PFSK-1 (cell line): ENCODE data around the gene SLC29A1. TPM values are rescaled to one million over a fixed set of nuclear protein-coding genes. Genes with fewer than 3 reads are reported as not detected.

Source experiments
- FOXP2 ChIP-seq: optimal IDR thresholded peaks from 2 replicates; pipeline ENCODE3; 2011; ENCODE audit warnings: borderline replicate concordance, control low read depth, inconsistent platforms; ENCODE audit not compliant: insufficient read depth; ENCODE audit errors: extremely low read length, extremely low read depth
- POLR2AphosphoS5 ChIP-seq: IDR thresholded peaks from 2 replicates; pipeline ENCODE4 v1.6.1; 2012; ENCODE audit warnings: low read depth, mild to moderate bottlenecking, control low read depth, low read length, moderate library complexity
- REST ChIP-seq, 2 experiments: IDR thresholded peaks; 2 replicates each; pipeline versions ENCODE4 v1.6.1 to v1.8.0; 2011 to 2012; ENCODE audit warnings: low read depth in 2 of 2, low read length in 2 of 2, control low read depth in 1 of 2, inconsistent platforms in 1 of 2, mild to moderate bottlenecking in 1 of 2, moderate library complexity in 1 of 2; ENCODE audit not compliant: insufficient read depth in 1 of 2
- SIN3A ChIP-seq: IDR thresholded peaks from 2 replicates; pipeline ENCODE4 v1.6.1; 2012; ENCODE audit warnings: mild to moderate bottlenecking, low read length, moderate library complexity, borderline replicate concordance; ENCODE audit not compliant: insufficient read depth
- TAF1 ChIP-seq: IDR thresholded peaks from 2 replicates; pipeline ENCODE4 v1.6.1; 2012; ENCODE audit warnings: low read length, control low read depth, borderline replicate concordance; ENCODE audit not compliant: insufficient read depth
- polyA plus RNA-seq: library from polyadenylated mRNA; unstranded; fragments of >200 nt; gene quantifications from one replicate; pipeline ENCODE4 v1.2.1, GENCODE V29; 2012; ENCODE audit warnings: low read depth, missing spikeins; ENCODE audit not compliant: insufficient read length

The SLC29A1 gene
- 88.8 TPM for polyA plus RNA-seq

GRCh38 chr6:44223319-44224028, at the start of gene SLC29A1:
TSS of gene SLC29A1 (plus strand) at chr6:44223595. CDS start at chr6:44227314, 3,719 bp downstream.
- TF ChIP-seq TAF1 (peak; percentile 72; the same call in 1 of the 2 replicates), REST (IDR thresholded peaks at IDR 0.05; ENCODE audit: insufficient read depth in 1 of 2, low read depth in 2 of 2, low read length in 2 of 2) (peak in 1 of 2 experiments; percentile 55; a peak in 1 of 4 replicates), SIN3A (0 out of 2 replicates have a peak, but pooled peaks have one; percentile 46), POLR2AphosphoS5 (peak; percentile 72; the same call in 1 of the 2 replicates), FOXP2 (no peak)

GRCh38 chr6:44176130-44176761, 47.1 kb upstream of the SLC29A1 start:
- TF ChIP-seq FOXP2 (no peak), TAF1 (no peak)

- no peak for TF ChIP-seq REST (IDR thresholded peaks at IDR 0.05; ENCODE audit: insufficient read depth in 1 of 2, low read depth in 2 of 2, low read length in 2 of 2)
- TF ChIP-seq FOXP2 = no peak
- TF ChIP-seq POLR2AphosphoS5 = no peak
- TF ChIP-seq TAF1 = no peak
- TF ChIP-seq SIN3A = no peak
Observed at GRCh38 chr6:44176762-44177509, 46.5 kb upstream of the SLC29A1 start.

- TF ChIP-seq SIN3A (no peak), REST (IDR thresholded peaks at IDR 0.05; ENCODE audit: insufficient read depth in 1 of 2, low read depth in 2 of 2, low read length in 2 of 2) (no peak), FOXP2 (no peak), TAF1 (no peak)
Observed at GRCh38 chr6:44177691-44178423, 45.5 kb upstream of the SLC29A1 start.
